ENCODE data around the gene PROB1.

DNA sequence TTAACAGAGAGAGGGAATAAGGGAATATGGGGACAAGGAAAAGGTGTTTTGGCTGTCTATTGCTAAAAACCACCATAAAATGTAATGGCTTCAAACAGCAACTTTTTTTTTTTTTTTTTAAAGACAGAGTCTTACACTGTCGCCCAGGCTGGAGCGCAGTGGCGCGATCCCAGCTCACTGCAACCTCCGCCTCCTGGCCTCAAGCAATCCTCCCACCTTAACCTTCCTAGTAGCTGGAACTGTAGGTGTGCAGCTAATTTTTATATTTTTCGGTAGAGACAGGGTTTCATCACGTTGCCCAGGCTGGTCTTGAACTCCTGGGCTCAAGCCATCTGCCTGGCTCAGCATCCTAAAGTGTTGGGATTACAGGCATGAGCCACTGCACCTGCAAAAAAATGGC is 13.3 kb upstream of the PROB1 start:
- TF ChIP-seq, protein P1, sequence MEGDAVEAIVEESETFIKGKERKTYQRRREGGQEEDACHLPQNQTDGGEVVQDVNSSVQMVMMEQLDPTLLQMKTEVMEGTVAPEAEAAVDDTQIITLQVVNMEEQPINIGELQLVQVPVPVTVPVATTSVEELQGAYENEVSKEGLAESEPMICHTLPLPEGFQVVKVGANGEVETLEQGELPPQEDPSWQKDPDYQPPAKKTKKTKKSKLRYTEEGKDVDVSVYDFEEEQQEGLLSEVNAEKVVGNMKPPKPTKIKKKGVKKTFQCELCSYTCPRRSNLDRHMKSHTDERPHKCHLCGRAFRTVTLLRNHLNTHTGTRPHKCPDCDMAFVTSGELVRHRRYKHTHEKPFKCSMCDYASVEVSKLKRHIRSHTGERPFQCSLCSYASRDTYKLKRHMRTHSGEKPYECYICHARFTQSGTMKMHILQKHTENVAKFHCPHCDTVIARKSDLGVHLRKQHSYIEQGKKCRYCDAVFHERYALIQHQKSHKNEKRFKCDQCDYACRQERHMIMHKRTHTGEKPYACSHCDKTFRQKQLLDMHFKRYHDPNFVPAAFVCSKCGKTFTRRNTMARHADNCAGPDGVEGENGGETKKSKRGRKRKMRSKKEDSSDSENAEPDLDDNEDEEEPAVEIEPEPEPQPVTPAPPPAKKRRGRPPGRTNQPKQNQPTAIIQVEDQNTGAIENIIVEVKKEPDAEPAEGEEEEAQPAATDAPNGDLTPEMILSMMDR (IDR thresholded peaks at IDR 0.05): no peak
- no peak for TF ChIP-seq POLR2A (IDR thresholded peaks at IDR 0.05)

Measured in lower leg skin (tissue), 3 donors.